Bronchial epithelial cell (primary cell): ENCODE data around the gene SPINT2. TPM values are rescaled to one million over a fixed set of nuclear protein-coding genes. Genes with fewer than 3 reads are reported as not detected.
"Not testable (repeated sequence)": the region's sequence is repeated elsewhere in the genome, so short reads cannot be mapped to it uniquely, and the experiment has no call there.

ENCODE experiments used
- DNase-seq: peaks from one replicate; pipeline ENCODE4 v3.0.0-alpha.2; 2010; ENCODE audit warnings: low read depth
- FAIRE-seq: peaks from 2 replicates; lab custom pipeline; 2011; peaks lifted over from hg19 to GRCh38; lab: Jason Lieb, UNC
- H3K27me3 ChIP-seq: 2 replicates; pipeline ENCODE4 v1.5.1; 2011; ENCODE audit warnings: low read length; ENCODE audit not compliant: control insufficient read depth, insufficient read depth
- H3K36me3 ChIP-seq: 2 replicates; pipeline ENCODE4 v1.5.1; 2011; ENCODE audit warnings: low read length; ENCODE audit not compliant: control insufficient read depth, insufficient read depth
- H3K4me3 ChIP-seq: 2 replicates; pipeline ENCODE4 v1.5.1; 2011; ENCODE audit warnings: mild to moderate bottlenecking, low read depth, low read length, control low read depth
- CTCF ChIP-seq: IDR thresholded peaks from 2 replicates; pipeline ENCODE4 v1.5.1; 2011; ENCODE audit warnings: mild to moderate bottlenecking, moderate library complexity, low read length, control low read depth, inconsistent platforms; ENCODE audit not compliant: insufficient read depth, severe bottlenecking
- total RNA-seq: library from RNA; depleted of rRNA; stranded (reverse); fragments of >200 nt; gene quantifications from 2 replicates; pipeline ENCODE4 v1.2.1, GENCODE V29; 2014

The SPINT2 gene
- total RNA-seq, 1 donor from 2014 or later, result 1,057 TPM

- no peak for TF ChIP-seq CTCF
- Histone ChIP-seq H3K27me3 (no peaks in the 10 kb centered on the region), H3K4me3 (no peak overlapping the region), H3K36me3 (no peaks in the 10 kb centered on the region)
- FAIRE-seq (no peak), DNase-seq (no peak)
Measured at GRCh38 chr19:38221919-38222830, 42.2 kb upstream of the SPINT2 start.

GRCh38 chr19:38223119-38223523 is 41.3 kb upstream of the SPINT2 start:
- DNase-seq (no peak), FAIRE-seq (peak; percentile 60)
- no peak for TF ChIP-seq CTCF
- Histone ChIP-seq H3K27me3 (no peaks in the 10 kb centered on the region), H3K4me3 (no peak overlapping the region), H3K36me3 (no peaks in the 10 kb centered on the region)

GRCh38 chr19:38223617-38224013 is 40.8 kb upstream of the SPINT2 start:
- H3K4me3 ChIP-seq, result peak overlapping the region; percentile 45
- DNase-seq, result no peak
- H3K27me3 ChIP-seq, result peaks cover under 1% of the 10 kb centered on the region
- no peak for FAIRE-seq
- no peak for TF ChIP-seq CTCF
- no peaks in the 10 kb centered on the region for H3K36me3 ChIP-seq

GRCh38 chr19:38224014-38224862 is 40.1 kb upstream of the SPINT2 start, which contains the start of gene DPF1:
Gene DPF1 (minus strand): TSS chr19:38224222. CDS start chr19:38224142, 80 bp downstream.
- Histone ChIP-seq H3K27me3 (peaks cover 2% of the 10 kb centered on the region), H3K36me3 (no peaks in the 10 kb centered on the region), H3K4me3 (peak within 1 kb of the TSS; percentile 45)
- DNase-seq, result peak; percentile 44
- FAIRE-seq, result no peak
- TF ChIP-seq CTCF, result peak; percentile 40

- DNase-seq, H3K4me3 ChIP-seq, FAIRE-seq, H3K36me3 ChIP-seq, H3K27me3 ChIP-seq: not testable (repeated sequence)
Measured at GRCh38 chr19:38224863-38225218, 39.5 kb upstream of the SPINT2 start.

GRCh38 chr19:38227287-38228004 is 36.9 kb upstream of the SPINT2 start:
- Histone ChIP-seq H3K36me3 (no peaks in the 10 kb centered on the region), H3K4me3 (no peak overlapping the region), H3K27me3 (peaks cover 3% of the 10 kb centered on the region)
- TF ChIP-seq CTCF, result no peak
- FAIRE-seq (no peak), DNase-seq (no peak)
